OCI-LY1 (cell line): ENCODE measurements around the gene DNAJC5G.

Experiments
- H2AFZ ChIP-seq: fragments of 200-600 bp; sonication (generic), shearing (Covaris generic); 2 replicates; pipeline ENCODE4 v1.6.0; 2014; ENCODE audit warnings: antibody characterized with exemption, mild to moderate bottlenecking, low read length
- H3F3A ChIP-seq: fragments of 200-600 bp; sonication (generic), shearing (Covaris generic); 2 replicates; pipeline ENCODE4 v1.6.0; 2014; ENCODE audit warnings: mild to moderate bottlenecking, antibody characterized with exemption, low read length, moderate library complexity; ENCODE audit not compliant: insufficient read depth
- H3K27ac ChIP-seq: fragments of 200-600 bp; sonication (generic); 2 replicates; pipeline ENCODE4 v1.5.1; 2014; ENCODE audit warnings: low read length, mixed run types, mild to moderate bottlenecking, low read depth; ENCODE audit not compliant: poor library complexity, severe bottlenecking
- H3K27me3 ChIP-seq: fragments of 200-600 bp; sonication (generic); 2 replicates; pipeline ENCODE4 v1.6.0; 2014; ENCODE audit warnings: antibody characterized with exemption, mild to moderate bottlenecking, low read length, moderate library complexity; ENCODE audit not compliant: insufficient read depth
- H3K36me3 ChIP-seq: fragments of 200-600 bp; sonication (generic); 2 replicates; pipeline ENCODE4 v1.6.1; 2014; ENCODE audit warnings: mild to moderate bottlenecking, antibody characterized with exemption, low read length, moderate library complexity, mixed read lengths; ENCODE audit not compliant: insufficient read depth
- H3K4me1 ChIP-seq: fragments of 200-600 bp; sonication (generic); 2 replicates; pipeline ENCODE4 v1.5.1; 2014; ENCODE audit warnings: mild to moderate bottlenecking, low read length, moderate library complexity; ENCODE audit not compliant: insufficient read depth, severe bottlenecking
- H3K4me2 ChIP-seq: fragments of 200-600 bp; sonication (generic), shearing (Covaris generic); 2 replicates; pipeline ENCODE4 v1.6.1; 2014; ENCODE audit warnings: low read length
- H3K4me3 ChIP-seq: fragments of 200-600 bp; sonication (generic); 2 replicates; pipeline ENCODE4 v1.5.1; 2014; ENCODE audit warnings: low read length, low read depth, mild to moderate bottlenecking, mixed read lengths; ENCODE audit not compliant: poor library complexity, severe bottlenecking
- H3K79me2 ChIP-seq: fragments of 200-600 bp; shearing (Covaris generic); 2 replicates; pipeline ENCODE4 v1.6.1; 2016; ENCODE audit warnings: mixed run types, low read length, mixed read lengths; ENCODE audit not compliant: insufficient read depth
- H3K9ac ChIP-seq: fragments of 200-600 bp; sonication (generic), shearing (Covaris generic); 2 replicates; pipeline ENCODE4 v1.6.1; 2014; ENCODE audit warnings: mild to moderate bottlenecking, low read length, mixed read lengths
- H3K9me2 ChIP-seq: fragments of 200-600 bp; sonication (generic), shearing (Covaris generic); 2 replicates; pipeline ENCODE4 v1.6.1; 2014; ENCODE audit warnings: low read depth, mild to moderate bottlenecking, low read length, mixed read lengths
- H3K9me3 ChIP-seq: fragments of 200-600 bp; shearing (Covaris generic); 2 replicates; pipeline ENCODE4 v1.6.1; 2014; ENCODE audit warnings: low read length, mixed read lengths
- H4K20me1 ChIP-seq: fragments of 200-600 bp; sonication (generic), shearing (Covaris generic); 2 replicates; pipeline ENCODE4 v1.6.0; 2016; ENCODE audit warnings: mild to moderate bottlenecking, low read length; ENCODE audit not compliant: insufficient read depth
- CTCF ChIP-seq: fragments of 200-600 bp; sonication (generic), shearing (Covaris generic); IDR thresholded peaks from 2 replicates; pipeline ENCODE4 v1.5.1; 2017; ENCODE audit warnings: mild to moderate bottlenecking, antibody characterized with exemption, low read length, moderate library complexity, mixed read lengths
- EZH2 ChIP-seq: fragments of 200-600 bp; sonication (generic), shearing (Covaris generic); IDR thresholded peaks from 2 replicates; pipeline ENCODE4 v1.8.0; 2017; ENCODE audit warnings: borderline replicate concordance, mixed run types, mild to moderate bottlenecking, antibody characterized with exemption, low read length, moderate library complexity, mixed read lengths

The DNAJC5G gene

GRCh38 chr2:27236626-27237025 is 38.6 kb upstream of the DNAJC5G start:
- H3F3A ChIP-seq, result no peaks in the 10 kb centered on the region
- H3K9me2 ChIP-seq, result no peaks in the 10 kb centered on the region
- no peaks in the 10 kb centered on the region for H3K9me3 ChIP-seq
- H3K4me2 ChIP-seq, result no peak overlapping the region
- H4K20me1 ChIP-seq, result no peaks in the 10 kb centered on the region
- H3K79me2 ChIP-seq, result no peaks in the 10 kb centered on the region
- H3K4me3 ChIP-seq, result no peak overlapping the region
- no peak overlapping the region for H3K9ac ChIP-seq
- peaks cover 99% of the 10 kb centered on the region for H3K36me3 ChIP-seq
- no peak overlapping the region for H3K27ac ChIP-seq
- no peaks in the 10 kb centered on the region for H3K27me3 ChIP-seq
- H2AFZ ChIP-seq, result no peak overlapping the region
- no peak for TF ChIP-seq EZH2
- no peak for TF ChIP-seq CTCF
- H3K4me1 ChIP-seq, result no peaks in the 10 kb centered on the region

GRCh38 chr2:27237341-27237945 is 37.8 kb upstream of the DNAJC5G start:
- Histone ChIP-seq H3K9me2 (no peaks in the 10 kb centered on the region), H3K4me3 (no peak overlapping the region), H3K27me3 (no peaks in the 10 kb centered on the region), H4K20me1 (no peaks in the 10 kb centered on the region), H3K36me3 (peaks cover 99% of the 10 kb centered on the region), H3K4me1 (no peaks in the 10 kb centered on the region), H2AFZ (no peak overlapping the region), H3K4me2 (no peak overlapping the region), H3K27ac (no peak overlapping the region), H3K9ac (no peak overlapping the region), H3K9me3 (no peaks in the 10 kb centered on the region), H3F3A (no peaks in the 10 kb centered on the region), H3K79me2 (no peaks in the 10 kb centered on the region)
- TF ChIP-seq EZH2 (no peak), CTCF (no peak)

- no peaks in the 10 kb centered on the region for H3F3A ChIP-seq
- no peak overlapping the region for H3K27ac ChIP-seq
- H3K9me3 ChIP-seq, result no peaks in the 10 kb centered on the region
- no peak overlapping the region for H3K4me2 ChIP-seq
- H3K4me3 ChIP-seq, result no peak overlapping the region
- H2AFZ ChIP-seq, result no peak overlapping the region
- H3K36me3 ChIP-seq, result peaks cover 99% of the 10 kb centered on the region
- H3K79me2 ChIP-seq, result no peaks in the 10 kb centered on the region
- no peaks in the 10 kb centered on the region for H3K4me1 ChIP-seq
- no peak overlapping the region for H3K9ac ChIP-seq
- no peaks in the 10 kb centered on the region for H4K20me1 ChIP-seq
- no peaks in the 10 kb centered on the region for H3K27me3 ChIP-seq
- TF ChIP-seq EZH2 (no peak), CTCF (no peak)
- no peaks in the 10 kb centered on the region for H3K9me2 ChIP-seq
Observed at GRCh38 chr2:27238976-27239375, 36.3 kb upstream of the DNAJC5G start.
